ENCODE results near the gene FAF1.

Gene FAF1

DNA sequence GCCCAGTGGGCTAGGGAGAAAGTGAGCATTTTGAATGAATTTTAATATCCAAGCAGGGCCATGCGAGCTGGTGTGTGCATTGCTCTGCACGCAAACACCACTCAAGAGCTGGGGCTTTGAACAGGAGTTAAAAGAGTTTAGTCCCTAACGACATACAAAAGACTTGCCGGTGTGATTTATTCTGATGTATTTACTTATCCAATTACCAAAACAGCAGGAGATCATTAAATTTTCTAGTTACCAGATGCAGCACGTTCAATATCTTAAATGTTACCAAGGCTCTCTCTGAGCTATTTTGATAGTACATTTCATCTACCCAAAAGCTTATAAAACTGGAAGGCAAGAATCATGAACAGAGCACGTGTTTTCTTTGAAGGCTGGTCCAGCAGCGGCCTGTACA is 506.8 kb downstream of the FAF1 start:
- TF ChIP-seq NFIC (IDR thresholded peaks at IDR 0.05) (no peak), FOXM1 (IDR thresholded peaks at IDR 0.05; ENCODE audit: borderline replicate concordance, low read depth) (no peak), YY1 (IDR thresholded peaks at IDR 0.05; ENCODE audit: low read depth) (no peak), TAF1 (IDR thresholded peaks at IDR 0.05; ENCODE audit: low read depth) (no peak), CEBPB (IDR thresholded peaks at IDR 0.05) (no peak), ZBTB7A (IDR thresholded peaks at IDR 0.05; ENCODE audit: low read depth) (no peak), EGR1 (IDR thresholded peaks at IDR 0.05) (no peak), REST (IDR thresholded peaks at IDR 0.05; ENCODE audit: low read depth) (no peak)

- TF ChIP-seq, protein P1, sequence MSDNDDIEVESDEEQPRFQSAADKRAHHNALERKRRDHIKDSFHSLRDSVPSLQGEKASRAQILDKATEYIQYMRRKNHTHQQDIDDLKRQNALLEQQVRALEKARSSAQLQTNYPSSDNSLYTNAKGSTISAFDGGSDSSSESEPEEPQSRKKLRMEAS (IDR thresholded peaks at IDR 0.05), result no peak
- TF ChIP-seq YY1 (IDR thresholded peaks at IDR 0.05; ENCODE audit: low read depth), result no peak
These were observed 507.4 kb downstream of the FAF1 start for GRCh38 chr1:50452700-50453099.

GRCh38 chr1:50450861-50451653 is 509.0 kb downstream of the FAF1 start:
- TF ChIP-seq CEBPB (IDR thresholded peaks at IDR 0.05), result no peak
- TF ChIP-seq NFIC (IDR thresholded peaks at IDR 0.05), result no peak
- no peak for TF ChIP-seq REST (IDR thresholded peaks at IDR 0.05; ENCODE audit: low read depth)

GRCh38 chr1:50447961-50448360 is 512.1 kb downstream of the FAF1 start:
- no peak for TF ChIP-seq RAD21 (IDR thresholded peaks at IDR 0.05; ENCODE audit: low read depth)
- no peak for TF ChIP-seq CEBPB (IDR thresholded peaks at IDR 0.05)

GRCh38 chr1:50441183-50441582 is 518.9 kb downstream of the FAF1 start:
- TF ChIP-seq USF1 (IDR thresholded peaks at IDR 0.05) (no peak), CREB1 (IDR thresholded peaks at IDR 0.05; ENCODE audit: low read depth) (no peak)

GRCh38 chr1:50438945-50439344 is 521.1 kb downstream of the FAF1 start:
- TF ChIP-seq TAF1 (IDR thresholded peaks at IDR 0.05; ENCODE audit: low read depth) (no peak), ZBTB7A (IDR thresholded peaks at IDR 0.05; ENCODE audit: low read depth) (no peak), TEAD4 (IDR thresholded peaks at IDR 0.05) (no peak), FOXM1 (IDR thresholded peaks at IDR 0.05; ENCODE audit: borderline replicate concordance, low read depth) (no peak), RAD21 (IDR thresholded peaks at IDR 0.05; ENCODE audit: low read depth) (no peak), YY1 (IDR thresholded peaks at IDR 0.05; ENCODE audit: low read depth) (no peak), NFIC (IDR thresholded peaks at IDR 0.05) (no peak), REST (IDR thresholded peaks at IDR 0.05; ENCODE audit: low read depth) (no peak), TCF12 (IDR thresholded peaks at IDR 0.05; ENCODE audit: low read depth) (no peak), USF1 (IDR thresholded peaks at IDR 0.05) (no peak), CEBPB (IDR thresholded peaks at IDR 0.05) (no peak), EP300 (IDR thresholded peaks at IDR 0.05; ENCODE audit: borderline replicate concordance) (no peak)
- TF ChIP-seq, protein P1 (IDR thresholded peaks at IDR 0.05), result no peak
